GM19328 (cell line): ENCODE measurements around the gene DRD4.
"Not testable (repeated sequence)": the region's sequence is repeated elsewhere in the genome, so short reads cannot be mapped to it uniquely, and the experiment has no call there.

Experiments
- ATAC-seq: cut with Tn5 transposase; IDR thresholded peaks from one replicate; pipeline ENCODE4 v1.9.1; 2021; ENCODE audit warnings: mild to moderate bottlenecking, moderate library complexity; ENCODE audit not compliant: unreplicated experiment

Gene DRD4

DNA sequence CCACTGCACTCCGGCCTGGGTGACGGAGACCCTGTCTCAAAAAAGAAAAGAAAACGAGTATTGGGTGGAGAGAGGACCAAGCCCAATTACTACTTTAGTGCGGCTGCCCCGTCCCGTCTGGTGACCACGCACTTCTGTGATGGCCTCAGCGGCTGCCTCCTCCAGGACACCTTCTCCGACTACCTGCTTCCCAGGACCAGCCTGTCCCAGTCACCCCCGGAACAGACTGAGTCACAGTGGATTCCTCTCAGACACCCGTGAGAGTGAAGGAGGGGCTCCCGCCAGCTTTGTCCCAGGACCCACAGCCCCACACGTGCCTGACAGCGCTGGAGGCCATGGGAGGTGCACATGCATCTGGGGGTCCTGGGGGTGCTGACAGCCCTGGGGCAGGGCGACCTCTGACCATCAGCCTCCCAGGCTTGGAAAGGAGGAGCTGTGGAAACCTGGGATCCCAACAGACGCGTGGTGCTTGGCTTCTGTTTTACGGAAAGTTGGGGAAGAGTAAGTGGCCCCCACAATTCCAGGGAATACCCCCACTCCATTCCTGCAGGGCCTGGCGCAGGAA, 4.8 kb downstream of the DRD4 start:
- ATAC-seq = no peak

DNA sequence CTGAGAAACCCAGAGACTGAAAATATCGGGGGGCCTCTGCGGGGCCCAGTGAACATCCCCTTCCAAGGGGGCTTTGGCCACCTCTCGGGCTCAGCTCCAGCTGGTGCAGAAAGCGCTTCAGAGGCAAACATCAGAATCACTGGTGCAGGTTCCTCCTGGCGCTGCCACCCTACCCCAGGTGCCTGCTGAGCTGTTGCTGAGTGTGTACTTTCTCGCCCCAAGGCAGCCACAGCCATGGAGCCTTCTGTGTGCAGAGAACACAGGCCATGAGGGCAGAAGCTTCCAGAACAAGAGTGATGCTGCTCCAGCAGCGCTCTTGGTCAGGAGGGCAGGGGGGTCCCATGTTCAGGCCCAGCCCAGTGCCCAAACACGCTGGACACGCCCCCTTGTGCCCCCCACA, 6.3 kb downstream of the DRD4 start:
- no peak for ATAC-seq

DNA sequence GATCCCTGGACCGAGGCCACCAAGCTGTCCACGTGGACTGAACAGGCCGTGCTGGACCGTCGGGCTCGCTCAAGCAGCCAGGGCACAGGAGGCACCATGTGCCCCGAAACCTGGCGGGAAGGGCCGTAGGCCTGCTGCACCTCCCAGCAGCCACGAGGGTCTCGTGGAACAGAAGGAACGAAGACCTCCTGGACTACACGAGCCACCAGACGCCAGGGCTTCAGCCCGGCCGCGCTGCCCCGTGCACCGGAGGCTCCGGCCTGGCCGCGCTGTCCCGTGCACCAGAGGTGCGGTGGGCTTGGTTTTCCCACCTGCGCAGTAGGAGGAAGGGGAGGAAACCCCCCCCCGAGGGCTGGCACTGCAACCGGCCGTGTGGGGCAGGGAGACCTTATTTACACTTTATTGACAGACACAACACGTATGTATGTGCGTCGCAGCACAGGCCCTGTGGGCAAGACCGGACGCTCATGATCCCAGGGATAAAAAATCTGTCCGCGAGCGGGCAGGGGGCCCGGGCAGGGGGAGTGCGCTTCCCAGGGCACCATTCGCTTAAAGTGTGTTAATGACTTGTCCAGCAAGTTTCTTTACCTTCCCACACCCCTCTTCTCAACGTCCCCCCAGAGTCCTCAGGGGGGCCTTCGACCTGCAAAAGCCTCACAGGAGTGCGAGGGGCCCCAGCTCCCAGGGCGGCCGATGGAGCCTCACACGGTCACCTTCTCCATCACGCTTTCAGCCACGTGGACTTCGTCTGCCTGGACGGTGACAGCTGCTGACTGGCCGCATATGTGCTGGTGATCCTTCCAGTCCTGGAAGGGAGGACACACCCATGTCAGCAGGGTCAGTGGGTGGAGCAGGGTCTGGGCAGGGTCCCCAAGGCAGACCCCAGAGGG, 7.0 kb downstream of the DRD4 start:
- no peak for ATAC-seq

DNA sequence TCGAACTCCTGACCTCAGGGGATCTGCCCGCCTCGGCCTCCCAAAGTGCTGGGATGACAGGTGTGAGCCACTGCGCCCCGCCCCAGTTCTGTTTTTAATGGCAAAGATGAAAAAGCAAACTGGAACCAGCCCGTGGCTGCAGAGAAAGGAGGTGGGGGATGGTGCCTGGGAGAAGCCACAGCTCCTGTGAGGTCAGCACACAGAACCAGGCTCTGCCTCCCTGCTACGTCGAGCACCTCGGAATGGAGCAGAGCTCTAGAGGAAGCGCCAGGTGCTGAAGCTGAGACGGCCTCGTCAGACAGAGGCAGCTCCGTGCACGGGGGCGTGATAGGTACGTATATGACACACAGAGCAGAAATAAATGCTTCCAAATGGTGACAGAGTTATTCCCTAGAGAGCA, 8.5 kb downstream of the DRD4 start:
- ATAC-seq = no peak

DNA sequence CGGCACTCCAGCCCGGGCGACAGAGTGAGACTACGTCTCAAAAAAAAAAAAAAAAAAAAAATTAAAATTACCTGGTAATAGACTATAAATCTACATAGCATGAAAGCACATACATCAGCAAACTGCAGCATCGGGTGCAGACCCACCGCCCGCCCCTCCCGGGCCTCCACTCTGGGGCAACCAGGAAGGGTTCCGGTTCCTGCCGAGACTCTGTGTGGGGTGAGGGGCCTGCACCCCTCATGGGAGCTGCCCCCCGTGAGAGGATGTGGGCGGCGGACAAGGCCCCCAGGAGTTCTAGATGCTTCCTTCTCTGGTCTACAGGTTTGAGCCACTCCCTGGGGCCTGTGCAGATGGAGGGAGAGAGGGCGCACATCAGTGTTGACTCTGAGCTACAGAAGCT, 9.1 kb downstream of the DRD4 start:
- no peak for ATAC-seq

GRCh38 chr11:647672-648158, 10.6 kb downstream of the DRD4 start:
- not testable (repeated sequence) for ATAC-seq

- ATAC-seq = no peak
Measured at GRCh38 chr11:650482-650881, 13.4 kb downstream of the DRD4 start.

DNA sequence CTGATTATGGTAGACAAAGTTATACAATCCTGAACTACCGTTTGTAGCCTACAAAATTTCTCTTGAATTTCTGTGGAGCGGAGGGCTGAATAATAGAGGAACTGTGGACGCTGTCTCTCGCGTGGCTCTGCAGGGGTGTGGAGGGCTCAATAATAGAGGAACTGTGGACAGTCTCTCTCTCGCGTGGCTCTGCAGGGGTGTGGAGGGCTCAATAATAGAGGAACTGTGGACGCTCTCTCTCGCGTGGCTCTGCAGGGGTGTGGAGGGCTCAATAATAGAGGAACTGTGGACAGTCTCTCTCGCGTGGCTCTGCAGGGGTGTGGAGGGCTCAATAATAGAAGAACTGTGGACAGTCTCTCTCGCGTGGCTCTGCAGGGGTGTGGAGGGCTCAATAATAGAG, 16.1 kb downstream of the DRD4 start:
- not testable (repeated sequence) for ATAC-seq

DNA sequence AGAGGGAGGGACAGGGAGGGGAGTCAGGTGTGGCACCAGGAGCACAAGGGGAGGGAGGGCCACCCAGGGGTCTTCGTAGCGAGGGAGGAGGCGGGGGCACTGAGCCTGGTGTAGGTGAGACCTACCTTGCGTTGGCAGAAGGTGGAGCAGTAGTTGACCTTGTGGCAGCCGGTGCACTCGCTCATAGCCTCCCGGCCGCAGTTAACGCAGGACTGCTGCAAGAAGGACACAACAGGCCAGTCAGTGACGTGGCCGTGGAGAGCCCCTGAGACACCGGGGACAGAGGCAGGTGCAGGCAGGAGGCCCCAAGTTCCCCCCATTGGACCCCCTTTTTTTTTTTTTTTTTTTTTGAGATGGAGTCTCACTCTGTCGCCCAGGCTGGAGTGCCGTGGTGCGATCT, 16.8 kb downstream of the DRD4 start:
- ATAC-seq = no peak

- not testable (repeated sequence) for ATAC-seq
Measured at GRCh38 chr11:654444-654843, 17.4 kb downstream of the DRD4 start.

DNA sequence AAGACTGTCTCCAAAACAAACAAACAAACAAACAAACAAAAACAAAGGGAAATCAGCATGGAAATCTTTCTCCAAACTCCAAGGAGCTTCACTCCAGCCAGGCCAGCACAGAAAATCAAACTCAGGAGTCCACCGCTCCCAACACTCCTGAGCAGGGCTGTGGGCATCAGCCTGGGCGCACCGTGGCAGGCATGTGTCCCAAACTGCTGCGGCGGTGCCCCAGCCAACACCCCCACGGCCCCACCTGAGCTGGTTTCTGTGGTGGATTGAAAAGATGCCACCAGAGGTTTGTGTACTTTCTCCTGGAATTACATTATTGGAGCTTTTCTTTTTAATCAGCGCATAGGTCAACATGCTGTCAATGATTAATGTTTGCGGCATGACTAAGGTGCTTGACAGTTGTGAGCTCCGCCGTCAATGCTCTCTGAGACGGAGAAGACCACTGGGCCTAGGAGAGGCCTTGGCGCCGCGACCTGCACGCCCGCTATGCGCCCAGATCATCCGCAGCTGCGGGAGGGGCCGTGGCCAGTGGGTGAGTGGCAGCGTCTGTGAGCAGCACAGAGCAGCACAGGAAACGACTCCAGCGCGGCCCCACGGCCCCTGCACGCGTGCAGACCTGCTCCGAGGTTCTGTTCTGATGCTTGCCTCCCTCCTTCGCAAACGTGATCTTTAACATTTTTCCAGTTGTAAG, 18.1 kb downstream of the DRD4 start:
- no peak for ATAC-seq

- ATAC-seq = no peak
Measured at GRCh38 chr11:656426-656825, 19.4 kb downstream of the DRD4 start.

GRCh38 chr11:656866-657265, 19.8 kb downstream of the DRD4 start:
- no peak for ATAC-seq

DNA sequence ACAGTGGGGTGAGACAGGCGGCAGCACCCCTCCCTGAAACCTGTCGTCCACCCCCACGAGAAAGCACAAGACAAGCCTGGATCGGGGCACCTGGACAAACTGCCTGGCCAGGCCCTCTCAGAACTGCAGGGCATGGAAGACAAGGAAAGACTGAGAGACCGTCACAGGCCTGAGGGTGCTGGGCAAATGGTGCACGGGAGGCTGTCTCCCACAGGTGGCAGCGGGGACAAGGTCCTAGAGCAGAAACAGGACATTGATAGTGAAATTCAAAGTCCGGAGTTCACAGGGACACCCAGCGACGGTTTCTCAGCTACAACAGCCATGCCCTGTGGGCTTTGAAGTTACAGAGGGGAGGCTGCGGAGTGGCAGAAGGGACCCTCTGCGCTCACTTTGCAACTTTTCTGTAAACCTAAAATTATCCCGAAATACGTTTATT, 20.6 kb downstream of the DRD4 start:
- no peak for ATAC-seq

- ATAC-seq = no peak
Measured at GRCh38 chr11:659532-660085, 22.5 kb downstream of the DRD4 start.

DNA sequence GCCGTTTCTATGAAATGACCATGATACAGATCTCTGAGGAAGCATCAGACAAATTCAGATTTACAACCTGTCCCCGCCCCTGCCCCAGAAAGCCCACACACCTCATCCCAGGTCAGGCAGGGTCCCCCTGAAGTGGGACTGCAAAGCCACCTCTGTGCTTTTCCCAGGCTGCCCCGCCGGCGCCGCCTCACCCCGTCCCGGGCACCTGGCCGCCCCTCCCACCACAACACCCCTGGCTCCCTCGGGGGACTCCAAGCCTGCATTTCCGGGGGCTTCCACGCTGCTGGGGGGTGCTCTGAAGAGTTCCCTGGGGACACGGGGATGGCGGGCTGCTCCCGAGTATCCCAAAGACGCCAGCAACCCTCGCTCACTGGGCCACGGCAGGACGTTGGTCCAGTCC, 23.2 kb downstream of the DRD4 start:
- no peak for ATAC-seq

DNA sequence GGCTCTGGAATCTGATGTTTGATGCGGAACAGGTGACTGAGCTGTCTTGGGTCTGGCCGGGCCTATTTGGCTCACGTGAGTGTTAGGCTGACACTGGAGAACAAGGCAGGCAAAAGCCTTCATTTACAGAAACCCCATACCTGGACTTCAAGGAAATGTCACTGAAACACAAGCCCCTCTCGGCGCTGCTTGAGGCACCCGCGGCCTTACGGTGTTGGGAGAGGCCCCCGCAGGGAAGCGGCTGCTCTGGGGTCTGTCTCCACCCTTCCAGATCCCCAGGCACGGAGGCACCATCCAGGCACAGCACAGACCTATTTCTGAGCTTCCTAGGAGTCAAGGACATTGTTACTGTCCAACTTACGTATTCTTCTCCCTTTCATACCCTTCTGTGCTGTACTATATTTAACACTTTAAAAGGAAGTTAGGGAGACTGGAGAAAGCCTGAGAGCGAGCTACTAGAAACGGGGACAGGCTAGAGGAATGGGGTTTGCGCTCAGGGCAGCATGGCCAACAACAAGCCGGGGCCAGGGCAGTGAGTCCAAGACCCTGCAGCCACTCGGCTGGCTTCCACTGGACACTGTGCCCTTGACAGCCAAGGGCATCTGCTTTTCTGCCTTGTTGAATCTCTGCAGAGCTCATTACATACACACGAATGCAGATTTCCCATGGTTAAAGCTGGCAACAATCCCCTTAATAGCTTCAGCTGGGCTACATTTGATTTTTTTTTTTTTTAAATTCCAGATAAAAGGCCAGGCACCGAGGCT, 23.8 kb downstream of the DRD4 start:
- ATAC-seq = no peak

DNA sequence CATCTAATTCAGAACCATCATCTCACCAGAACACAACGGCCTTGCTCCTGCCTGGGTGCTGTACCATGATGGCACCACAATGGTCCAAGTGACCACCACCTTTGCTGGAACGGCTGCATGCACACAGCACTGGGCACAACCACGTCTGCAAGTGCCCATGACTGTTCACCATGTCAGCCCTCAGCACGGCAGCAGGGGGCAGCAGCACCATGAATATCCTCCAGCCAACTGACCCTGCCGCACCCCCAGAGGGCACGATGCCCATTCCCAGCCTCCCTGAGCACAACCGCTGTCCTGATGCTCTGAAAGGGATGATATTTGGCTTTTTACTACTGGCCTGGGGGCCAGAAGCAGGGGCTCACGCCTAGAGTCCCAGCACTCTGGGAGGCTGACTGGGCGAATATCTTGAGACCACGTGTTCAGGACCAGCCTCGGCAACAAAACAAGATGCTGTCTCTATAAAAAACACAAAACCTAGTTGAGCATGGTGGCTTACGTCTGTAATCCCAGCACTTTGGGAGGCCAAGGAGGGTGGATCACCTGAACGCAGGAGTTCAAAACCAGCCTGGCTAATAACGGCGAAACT, 25.7 kb downstream of the DRD4 start:
- ATAC-seq = no peak

DNA sequence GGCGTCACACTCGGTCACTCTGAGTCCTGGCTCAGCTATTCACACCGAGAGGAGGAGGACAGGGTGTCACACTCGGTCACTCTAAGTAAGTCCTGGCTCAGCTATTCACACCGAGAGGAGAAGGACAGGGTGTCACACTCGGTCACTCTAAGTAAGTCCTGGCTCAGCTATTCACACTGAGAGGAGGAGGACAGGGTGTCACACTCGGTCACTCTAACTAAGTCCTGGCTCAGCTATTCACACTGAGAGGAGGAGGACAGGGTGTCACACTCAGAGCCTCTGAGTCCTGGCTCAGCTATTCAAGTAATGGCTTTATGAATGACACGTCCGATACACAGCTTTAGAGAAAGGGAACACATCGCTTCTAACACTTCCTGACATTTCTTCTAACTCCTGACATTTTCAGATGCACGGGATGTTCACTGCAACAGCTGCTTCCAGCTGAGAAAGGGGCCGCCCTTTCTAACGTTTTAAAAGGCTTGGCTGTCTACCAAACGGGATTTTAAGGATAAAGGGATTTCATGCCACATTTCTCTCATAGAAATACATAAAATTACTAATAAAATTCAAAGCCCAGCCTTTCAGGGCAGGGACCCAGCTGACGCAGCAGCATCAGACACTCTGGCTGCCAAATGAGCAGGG, 28.1 kb downstream of the DRD4 start:
- no peak for ATAC-seq
